Measurements from ENCODE around the gene THSD7A. TPM values are rescaled to one million over a fixed set of nuclear protein-coding genes. Genes with fewer than 3 reads are reported as not detected.

THSD7A gene
- total RNA-seq, 3 donors from 2014 or later (not counting 1 experiment from before 2014, with no cell fraction given), result 0.29 to 8.6 TPM; not detected in 1

GRCh38 chr7:11605749-11606148 lies 226.2 kb downstream of the THSD7A start:
- Histone ChIP-seq H3K9me3 (ENCODE audit: control insufficient read depth, insufficient read depth, low read length) (no peaks in the 10 kb centered on the region), H3K27me3 (ENCODE audit: control insufficient read depth, insufficient read depth, low read length) (no peaks in the 10 kb centered on the region), H3K27ac (ENCODE audit: low read length) (no peak overlapping the region), H3K4me1 (ENCODE audit: control insufficient read depth, insufficient read depth, low read length) (no peaks in the 10 kb centered on the region), H3K36me3 (ENCODE audit: control insufficient read depth, insufficient read depth, low read length) (no peaks in the 10 kb centered on the region), H3K4me3 (ENCODE audit: low read length) (no peak overlapping the region)
- peaks cover 15 to 20% of the 10 kb centered on the region in 2 donors for H3K9me3 Mint-ChIP-seq
- no peak overlapping the region for H3K4me3 Mint-ChIP-seq
- ATAC-seq (no peak), DNase-seq (no peak)
- no peaks in the 10 kb centered on the region for H3K36me3 Mint-ChIP-seq
- H3K27ac Mint-ChIP-seq, result no peak overlapping the region
- intact Hi-C loops (cut with micrococcal nuclease), result no loop called here
- TF ChIP-seq CTCF (IDR thresholded peaks at IDR 0.05), result no peak
- no peaks in the 10 kb centered on the region for H3K27me3 Mint-ChIP-seq (ENCODE audit: low read depth in 2 of 2)
- H3K4me1 Mint-ChIP-seq, result no peaks in the 10 kb centered on the region

- no peak for TF ChIP-seq CTCF (IDR thresholded peaks at IDR 0.05)
- H3K9me3 Mint-ChIP-seq, result peaks cover 16 to 19% of the 10 kb centered on the region in 2 donors
- WGBS (ENCODE audit: insufficient coverage), result 100% methylated on average over 1 of the region's 1 CpG
Measured at GRCh38 chr7:11604505-11604904, 227.5 kb downstream of the THSD7A start.

GRCh38 chr7:11601761-11602160 lies 230.2 kb downstream of the THSD7A start:
- Mint-ChIP-seq H3K4me3 (no peak overlapping the region), H3K27ac (no peak overlapping the region), H3K36me3 (no peaks in the 10 kb centered on the region), H3K27me3 (ENCODE audit: low read depth in 2 of 2) (no peaks in the 10 kb centered on the region), H3K4me1 (no peaks in the 10 kb centered on the region), H3K9me3 (peaks cover 11 to 16% of the 10 kb centered on the region in 2 donors)
- ATAC-seq, result no peak
- H3K4me3 ChIP-seq (ENCODE audit: low read length), result no peak overlapping the region
- no peak for DNase-seq
- no peaks in the 10 kb centered on the region for H3K27me3 ChIP-seq (ENCODE audit: control insufficient read depth, insufficient read depth, low read length)
- TF ChIP-seq CTCF (IDR thresholded peaks at IDR 0.05), result no peak
- H3K4me1 ChIP-seq (ENCODE audit: control insufficient read depth, insufficient read depth, low read length), result no peaks in the 10 kb centered on the region
- no peaks in the 10 kb centered on the region for H3K9me3 ChIP-seq (ENCODE audit: control insufficient read depth, insufficient read depth, low read length)
- H3K36me3 ChIP-seq (ENCODE audit: control insufficient read depth, insufficient read depth, low read length), result no peaks in the 10 kb centered on the region
- intact Hi-C loops (cut with micrococcal nuclease), result no loop called here
- H3K27ac ChIP-seq (ENCODE audit: low read length), result no peak overlapping the region

More at GRCh38 chr7:11604505-11604904, 227.5 kb downstream of the THSD7A start:
- H3K27ac ChIP-seq (ENCODE audit: low read length), result no peak overlapping the region
- DNase-seq (no peak), ATAC-seq (no peak)
- Mint-ChIP-seq H3K27me3 (ENCODE audit: low read depth in 2 of 2) (no peaks in the 10 kb centered on the region), H3K4me1 (no peaks in the 10 kb centered on the region), H3K4me3 (no peak overlapping the region), H3K36me3 (no peaks in the 10 kb centered on the region), H3K27ac (no peak overlapping the region)
- H3K36me3 ChIP-seq (ENCODE audit: control insufficient read depth, insufficient read depth, low read length), result no peaks in the 10 kb centered on the region
- no peak overlapping the region for H3K4me3 ChIP-seq (ENCODE audit: low read length)
- H3K27me3 ChIP-seq (ENCODE audit: control insufficient read depth, insufficient read depth, low read length), result no peaks in the 10 kb centered on the region
- no peaks in the 10 kb centered on the region for H3K9me3 ChIP-seq (ENCODE audit: control insufficient read depth, insufficient read depth, low read length)
- intact Hi-C loops (cut with micrococcal nuclease), result no loop called here
- no peaks in the 10 kb centered on the region for H3K4me1 ChIP-seq (ENCODE audit: control insufficient read depth, insufficient read depth, low read length)

GRCh38 chr7:11593322-11593721 lies 238.7 kb downstream of the THSD7A start:
- ATAC-seq, result no peak
- no peaks in the 10 kb centered on the region for H3K36me3 Mint-ChIP-seq
- 83% methylated on average over 4 of the region's 5 CpGs for WGBS (ENCODE audit: insufficient coverage)

More at GRCh38 chr7:11593322-11593721, 238.7 kb downstream of the THSD7A start:
- no peak overlapping the region for H3K27ac ChIP-seq (ENCODE audit: low read length)
- Mint-ChIP-seq H3K4me3 (no peak overlapping the region), H3K27me3 (ENCODE audit: low read depth in 2 of 2) (no peaks in the 10 kb centered on the region), H3K4me1 (no peaks in the 10 kb centered on the region), H3K9me3 (peaks cover 6 to 14% of the 10 kb centered on the region in 2 donors), H3K27ac (no peak overlapping the region)
- no peak for TF ChIP-seq CTCF (IDR thresholded peaks at IDR 0.05)
- H3K4me3 ChIP-seq (ENCODE audit: low read length), result no peak overlapping the region
- no peaks in the 10 kb centered on the region for H3K27me3 ChIP-seq (ENCODE audit: control insufficient read depth, insufficient read depth, low read length)
- no peaks in the 10 kb centered on the region for H3K4me1 ChIP-seq (ENCODE audit: control insufficient read depth, insufficient read depth, low read length)
- no peaks in the 10 kb centered on the region for H3K36me3 ChIP-seq (ENCODE audit: control insufficient read depth, insufficient read depth, low read length)
- intact Hi-C loops (cut with micrococcal nuclease), result no loop called here
- peaks cover 3% of the 10 kb centered on the region for H3K9me3 ChIP-seq (ENCODE audit: control insufficient read depth, insufficient read depth, low read length)
- no peak for DNase-seq

Data from natural killer cell (primary cell).